GM12872 (cell line): Measurements from ENCODE around the gene KLK6.

Source experiments
- TF ChIP-seq, protein P1 (sequence below): IDR thresholded peaks from 3 replicates; pipeline ENCODE4 v1.5.1; 2011; ENCODE audit warnings: low read depth, mild to moderate bottlenecking, low read length, moderate library complexity; ENCODE audit not compliant: insufficient read depth

KLK6 gene

DNA sequence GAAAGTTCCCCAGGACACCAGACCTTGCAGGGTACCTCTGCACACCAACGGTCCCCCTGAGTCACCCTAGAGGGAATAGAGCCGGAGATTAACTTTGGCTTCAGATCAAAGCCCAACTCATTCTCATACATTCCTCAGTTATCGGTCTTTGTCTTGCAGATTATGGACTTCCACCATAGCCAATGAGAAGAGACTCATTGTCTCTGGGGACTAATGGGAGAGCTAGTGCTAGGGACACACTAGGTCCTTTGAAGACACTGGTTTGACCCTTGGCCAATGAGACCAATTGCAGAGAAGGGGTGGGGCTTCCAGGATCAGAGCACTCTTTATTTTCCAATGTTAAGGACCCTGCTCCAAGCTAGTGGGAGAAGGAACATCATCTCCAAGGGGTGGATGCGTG, 8.2 kb upstream of the KLK6 start:
- TF ChIP-seq, protein P1, sequence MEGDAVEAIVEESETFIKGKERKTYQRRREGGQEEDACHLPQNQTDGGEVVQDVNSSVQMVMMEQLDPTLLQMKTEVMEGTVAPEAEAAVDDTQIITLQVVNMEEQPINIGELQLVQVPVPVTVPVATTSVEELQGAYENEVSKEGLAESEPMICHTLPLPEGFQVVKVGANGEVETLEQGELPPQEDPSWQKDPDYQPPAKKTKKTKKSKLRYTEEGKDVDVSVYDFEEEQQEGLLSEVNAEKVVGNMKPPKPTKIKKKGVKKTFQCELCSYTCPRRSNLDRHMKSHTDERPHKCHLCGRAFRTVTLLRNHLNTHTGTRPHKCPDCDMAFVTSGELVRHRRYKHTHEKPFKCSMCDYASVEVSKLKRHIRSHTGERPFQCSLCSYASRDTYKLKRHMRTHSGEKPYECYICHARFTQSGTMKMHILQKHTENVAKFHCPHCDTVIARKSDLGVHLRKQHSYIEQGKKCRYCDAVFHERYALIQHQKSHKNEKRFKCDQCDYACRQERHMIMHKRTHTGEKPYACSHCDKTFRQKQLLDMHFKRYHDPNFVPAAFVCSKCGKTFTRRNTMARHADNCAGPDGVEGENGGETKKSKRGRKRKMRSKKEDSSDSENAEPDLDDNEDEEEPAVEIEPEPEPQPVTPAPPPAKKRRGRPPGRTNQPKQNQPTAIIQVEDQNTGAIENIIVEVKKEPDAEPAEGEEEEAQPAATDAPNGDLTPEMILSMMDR: no peak

DNA sequence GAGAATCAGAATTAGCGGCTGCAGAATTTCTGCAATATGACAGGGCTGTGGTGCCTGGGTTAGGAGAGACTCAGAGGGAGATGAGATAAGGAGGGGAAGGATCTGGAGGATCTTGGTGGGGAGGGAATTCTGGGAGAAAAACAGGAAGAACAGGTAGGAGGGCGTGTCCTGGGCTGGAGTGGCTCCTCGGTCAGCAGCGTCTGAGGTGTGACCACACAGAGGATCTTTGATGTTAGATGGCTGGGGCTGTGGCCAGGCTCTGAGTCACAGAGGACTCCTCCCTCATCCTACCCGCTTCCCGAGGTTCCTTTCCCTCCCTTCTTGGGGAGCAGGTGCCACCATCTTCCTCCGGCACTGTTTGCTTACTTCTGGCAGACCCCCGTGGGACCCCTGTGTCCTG, 6.4 kb upstream of the KLK6 start:
- TF ChIP-seq, protein P1: no peak

DNA sequence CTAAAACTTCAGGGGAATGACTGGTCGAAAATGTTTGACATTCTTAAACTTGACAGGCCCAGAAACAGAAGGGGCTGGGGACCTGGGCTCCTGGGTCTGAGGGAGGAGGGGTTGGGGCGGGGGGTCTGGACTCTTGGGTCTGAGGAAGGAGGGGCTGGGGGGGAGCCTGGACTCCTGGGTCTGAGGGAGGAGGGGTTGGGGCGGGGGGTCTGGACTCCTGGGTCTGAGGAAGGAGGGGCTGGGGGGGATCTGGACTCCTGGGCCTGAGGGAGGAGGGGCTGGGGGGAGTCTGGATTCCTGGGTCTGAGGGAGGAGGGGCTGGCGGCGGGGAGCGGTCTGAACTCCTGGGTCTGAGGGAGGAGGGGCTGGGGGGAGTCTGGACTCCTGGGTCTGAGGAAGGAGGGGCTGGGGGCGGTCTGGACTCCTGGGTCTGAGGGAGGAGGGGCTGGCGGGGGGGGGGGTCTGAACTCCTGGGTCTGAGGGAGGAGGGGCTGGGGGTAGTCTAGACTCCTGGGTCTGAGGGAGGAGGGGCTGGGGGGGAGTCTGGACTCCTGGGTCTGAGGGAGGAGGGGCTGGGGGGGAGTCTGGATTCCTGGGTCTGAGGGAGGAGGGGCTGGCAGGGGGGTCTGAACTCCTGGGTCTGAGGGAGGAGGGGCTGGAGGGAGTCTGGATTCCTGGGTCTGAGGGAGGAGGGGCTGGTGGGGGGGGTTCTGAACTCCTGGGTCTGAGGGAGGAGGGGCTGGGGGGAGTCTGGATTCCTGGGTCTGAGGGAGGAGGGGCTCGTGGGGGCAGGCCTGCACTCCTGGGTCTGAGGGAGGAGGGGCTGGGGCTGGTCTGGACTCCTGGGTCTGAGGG, 5.5 kb upstream of the KLK6 start:
- TF ChIP-seq, protein P1: no peak

DNA sequence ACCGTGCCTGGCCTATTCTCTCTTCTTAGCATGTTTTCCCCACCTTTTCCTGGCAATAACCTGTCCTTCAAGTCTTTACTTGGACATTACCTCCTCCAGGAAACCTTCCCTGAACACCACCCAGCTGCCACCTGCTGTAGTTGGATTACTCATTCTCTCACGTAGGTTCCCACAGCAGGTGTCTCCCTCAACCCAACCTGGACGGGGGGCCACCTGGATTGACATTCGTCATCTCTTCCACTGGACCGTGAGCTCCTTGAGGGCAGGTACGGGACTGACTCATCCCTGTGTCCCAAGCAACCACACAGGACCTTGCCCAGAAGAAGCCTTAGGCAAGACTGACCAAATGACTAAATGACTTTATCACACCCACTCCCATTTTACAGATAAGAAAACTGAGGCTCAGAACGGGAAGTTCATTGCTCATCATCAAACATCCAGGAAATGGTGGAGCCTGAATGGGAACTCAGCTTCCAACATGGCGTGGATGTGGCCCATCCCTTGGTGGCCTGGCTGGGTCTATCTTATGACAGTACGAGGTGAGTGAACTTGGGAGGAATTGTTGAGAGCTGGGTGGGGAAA, 3.5 kb upstream of the KLK6 start:
- TF ChIP-seq, protein P1: no peak

DNA sequence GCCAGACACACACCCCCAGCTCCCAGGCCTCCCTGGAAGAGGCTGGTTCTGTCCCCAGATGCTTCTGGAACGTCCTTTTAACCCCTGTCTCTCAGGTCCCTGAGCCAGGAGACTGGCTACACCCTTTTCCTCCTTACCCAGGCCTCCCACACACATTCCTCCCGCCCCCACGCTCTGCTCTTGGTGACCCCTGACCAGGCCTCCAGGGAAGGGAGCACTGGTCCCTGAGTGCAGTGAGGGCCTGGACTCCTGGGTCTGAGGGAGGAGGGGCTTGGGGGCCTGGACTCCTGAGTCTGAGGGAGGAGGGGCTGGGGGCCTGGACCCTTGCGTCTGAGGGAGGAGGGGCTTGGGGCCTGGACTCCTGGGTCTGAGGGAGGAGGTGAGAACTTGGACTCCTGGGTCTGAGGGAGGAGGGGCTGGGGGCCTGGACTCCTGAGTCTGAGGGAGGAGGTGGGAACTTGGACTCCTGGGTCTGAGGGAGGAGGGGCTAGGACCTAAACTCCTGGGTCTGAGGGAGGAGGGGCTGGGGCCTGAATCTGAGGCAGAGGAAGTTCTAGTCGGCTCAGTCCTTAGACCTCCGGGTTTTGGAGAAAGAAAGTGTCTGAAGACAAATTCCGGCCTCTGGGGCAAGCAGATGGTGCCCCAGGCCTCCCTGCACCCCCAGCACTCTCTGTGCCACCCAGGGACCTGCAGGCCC, 527 bp downstream of the KLK6 start:
- TF ChIP-seq, protein P1: no peak

DNA sequence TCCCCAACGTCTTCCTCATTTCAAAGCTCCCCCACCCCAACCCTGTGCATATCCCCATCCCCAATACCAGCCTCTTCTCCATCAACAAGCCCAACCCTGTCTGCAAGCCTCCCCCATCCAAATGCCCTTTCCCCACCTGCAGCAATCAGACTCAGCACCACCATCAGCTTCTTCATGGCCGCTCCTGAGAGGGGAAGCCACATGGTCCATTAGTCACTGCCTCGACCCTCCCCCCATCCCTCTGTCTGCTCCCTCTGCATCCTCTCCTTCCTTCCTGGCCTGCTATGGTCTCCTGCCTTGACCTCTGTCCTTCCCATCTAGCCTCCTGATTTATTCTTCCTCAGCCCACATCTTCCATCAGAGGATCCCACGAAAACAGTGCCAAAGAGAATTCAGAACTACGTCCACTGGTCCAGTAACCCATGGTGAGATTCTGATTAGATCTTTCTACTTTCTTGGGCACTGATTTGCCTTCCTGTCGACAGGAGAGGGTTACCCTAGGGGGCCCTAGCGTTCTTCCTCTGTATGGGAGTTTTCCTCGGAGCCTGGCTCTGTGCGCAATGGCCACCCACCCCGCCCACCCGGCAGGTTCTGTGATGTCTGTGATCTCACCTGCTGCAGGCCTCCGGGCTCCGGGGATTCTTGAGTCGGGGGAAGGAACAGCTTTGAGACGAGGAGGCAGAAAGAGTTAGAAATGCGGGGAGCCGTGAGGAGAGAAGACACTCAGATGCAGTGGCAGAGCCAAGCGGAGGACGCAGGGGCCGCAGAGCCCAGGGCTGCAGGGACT, 1.3 kb downstream of the KLK6 start:
- TF ChIP-seq, protein P1: no peak

DNA sequence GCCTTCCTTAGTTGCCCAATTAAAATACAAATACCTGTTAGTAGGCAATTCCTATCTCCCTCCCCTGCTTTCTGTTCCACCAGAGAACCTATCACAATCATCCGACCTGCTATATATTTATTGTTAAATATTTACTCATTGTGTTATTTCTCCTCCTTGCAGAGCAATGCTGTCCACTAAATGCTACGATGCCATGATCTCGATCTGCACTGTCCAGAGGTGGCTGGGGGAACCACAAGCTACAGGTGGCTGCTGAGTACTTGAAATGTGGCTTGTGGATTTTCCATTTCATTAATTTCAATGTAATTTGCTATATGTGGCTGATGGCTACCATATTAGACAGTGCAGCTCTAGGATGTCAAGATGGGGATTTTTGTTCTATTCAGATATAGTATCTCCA, 5.1 kb downstream of the KLK6 start:
- TF ChIP-seq, protein P1: no peak
